IMR-90 (cell line): Measurements from ENCODE around the gene LTBP4. TPM values are rescaled to one million over a fixed set of nuclear protein-coding genes. Genes with fewer than 3 reads are reported as not detected.

Experiments used
- ATAC-seq: fragments of 200-7000 bp; cut with Tn5 transposase; 2 replicates; pipeline ENCODE4 v1.9.1; 2020; ENCODE audit warnings: low read depth, mild to moderate bottlenecking, moderate library complexity
- Bru-seq: library from RNA; stranded (reverse); fragments of 400-500 nt; gene quantifications from one replicate; lab custom pipeline; 2021; lab: Mats Ljungman, UMichigan
- BruChase-seq, 2 experiments: library from RNA; stranded (reverse); fragments of 400-500 nt; gene quantifications; one replicate each; lab custom pipeline; 2021; lab: Mats Ljungman, UMichigan
- BruUV-seq: library from RNA; stranded (reverse); fragments of 400-500 nt; replicated peaks from 2 replicates; lab custom pipeline; 2021; lab: Mats Ljungman, UMichigan
- CTCF ChIA-PET: fragments of 300-600 bp; formaldehyde crosslinking; extraction: SDS; loops from one replicate; lab custom pipeline; 2021; ENCODE audit warnings: antibody characterized with exemption; lab: Yijun Ruan, JAX
- POLR2A ChIA-PET: fragments of 300-600 bp; sonication (Branson Sonifier 250); formaldehyde crosslinking; loops from one replicate; lab custom pipeline; 2022; ENCODE audit warnings: antibody characterized with exemption; ENCODE audit not compliant: unreplicated experiment; lab: Charles Lee
- DNase-seq: peaks from one replicate; pipeline ENCODE4 v3.0.0; 2013
- H2AFZ ChIP-seq: replicated peaks from 2 replicates; pipeline ENCODE3; 2013; ENCODE audit warnings: low read length, mild to moderate bottlenecking; ENCODE audit not compliant: poor library complexity
- H2AK5ac ChIP-seq: 2 replicates; pipeline ENCODE4 v1.6.1; 2013; ENCODE audit warnings: low read depth, low read length, inconsistent platforms
- H2AK9ac ChIP-seq: replicated peaks from 2 replicates; pipeline ENCODE3; 2013; ENCODE audit warnings: mild to moderate bottlenecking, low read depth, low read length, moderate library complexity; ENCODE audit not compliant: poor library complexity
- H2BK120ac ChIP-seq: 2 replicates; pipeline ENCODE4 v1.6.1; 2013; ENCODE audit warnings: low read depth, low read length, inconsistent platforms
- H2BK15ac ChIP-seq: 3 replicates; pipeline ENCODE4 v1.6.1; 2013; ENCODE audit warnings: low read depth, low read length, inconsistent platforms
- H2BK20ac ChIP-seq: 2 replicates; pipeline ENCODE4 v1.6.1; 2013; ENCODE audit warnings: low read depth, mild to moderate bottlenecking, inconsistent platforms, low read length, moderate library complexity
- H2BK5ac ChIP-seq: 2 replicates; pipeline ENCODE4 v1.6.1; 2013; ENCODE audit warnings: mild to moderate bottlenecking, low read depth, low read length, inconsistent platforms; ENCODE audit not compliant: poor library complexity, severe bottlenecking
- H3K14ac ChIP-seq: replicated peaks from 2 replicates; pipeline ENCODE4 v1.6.1; 2013; ENCODE audit warnings: low read depth, low read length, inconsistent platforms
- H3K18ac ChIP-seq: 2 replicates; pipeline ENCODE4 v1.6.1; 2013; ENCODE audit warnings: low read depth, low read length, control low read depth
- H3K23ac ChIP-seq: 2 replicates; pipeline ENCODE4 v1.6.1; 2013; ENCODE audit warnings: low read depth, low read length, inconsistent platforms
- H3K27ac ChIP-seq: 2 replicates; pipeline ENCODE4 v1.5.1; 2013; ENCODE audit warnings: mild to moderate bottlenecking, control low read depth, low read length; ENCODE audit not compliant: insufficient read depth
- H3K27me3 ChIP-seq: 2 replicates; pipeline ENCODE4 v1.6.1; 2013; ENCODE audit warnings: low read length; ENCODE audit not compliant: control insufficient read depth, insufficient read depth
- H3K36me3 ChIP-seq: 2 replicates; pipeline ENCODE4 v1.6.1; 2013; ENCODE audit warnings: low read length, mixed read lengths; ENCODE audit not compliant: control insufficient read depth, insufficient read depth
- H3K4ac ChIP-seq: 2 replicates; pipeline ENCODE4 v1.6.1; 2013; ENCODE audit warnings: low read depth, low read length, inconsistent platforms
- H3K4me1 ChIP-seq: 2 replicates; pipeline ENCODE4 v1.6.1; 2013; ENCODE audit warnings: low read length, mixed read lengths; ENCODE audit not compliant: control insufficient read depth, insufficient read depth
- H3K4me2 ChIP-seq: 2 replicates; pipeline ENCODE4 v1.6.1; 2013; ENCODE audit warnings: low read depth, mild to moderate bottlenecking, control low read depth, low read length, moderate library complexity
- H3K4me3 ChIP-seq: 2 replicates; pipeline ENCODE4 v1.5.1; 2013; ENCODE audit warnings: low read depth, mild to moderate bottlenecking, control low read depth, low read length, moderate library complexity; ENCODE audit not compliant: insufficient read depth
- H3K56ac ChIP-seq: 2 replicates; pipeline ENCODE4 v1.6.1; 2013; ENCODE audit warnings: low read length, inconsistent platforms; ENCODE audit not compliant: insufficient read depth; ENCODE audit errors: extremely low read depth
- H3K79me1 ChIP-seq, 2 experiments: 2 replicates each; pipeline ENCODE4 v1.6.1; 2013; ENCODE audit warnings: low read length in 2 of 2, inconsistent platforms in 1 of 2, low read depth in 1 of 2
- H3K9ac ChIP-seq: 2 replicates; pipeline ENCODE4 v1.6.1; 2013; ENCODE audit warnings: low read depth, low read length, control low read depth
- H3K9me1 ChIP-seq: 2 replicates; pipeline ENCODE4 v1.6.1; 2013; ENCODE audit warnings: low read length, inconsistent platforms; ENCODE audit not compliant: insufficient read depth
- H3K9me3 ChIP-seq: 2 replicates; pipeline ENCODE4 v1.6.1; 2013; ENCODE audit warnings: low read length; ENCODE audit not compliant: control insufficient read depth, insufficient read depth
- H4K20me1 ChIP-seq: 2 replicates; pipeline ENCODE4 v1.6.1; 2013; ENCODE audit warnings: low read length, inconsistent platforms; ENCODE audit not compliant: insufficient read depth
- H4K5ac ChIP-seq: 2 replicates; pipeline ENCODE4 v1.6.1; 2013; ENCODE audit warnings: mild to moderate bottlenecking, low read depth, low read length, control low read depth
- H4K8ac ChIP-seq, 2 experiments: 2 replicates each; pipeline ENCODE4 v1.6.1; 2013; ENCODE audit warnings: low read depth in 2 of 2, low read length in 2 of 2, control low read depth in 1 of 2, inconsistent platforms in 1 of 2
- H4K91ac ChIP-seq: 2 replicates; pipeline ENCODE4 v1.6.1; 2013; ENCODE audit warnings: low read depth, low read length, inconsistent platforms; ENCODE audit not compliant: insufficient read depth
- CEBPB ChIP-seq: IDR thresholded peaks from 2 replicates; pipeline ENCODE4 v1.6.1; 2012; ENCODE audit warnings: low read depth, low read length, improper control_type of control experiment
- CTCF ChIP-seq: conservative IDR thresholded peaks from 2 replicates; pipeline ENCODE4 v1.5.1; 2012; ENCODE audit warnings: mild to moderate bottlenecking, low read depth, low read length, improper control_type of control experiment
- MAZ ChIP-seq: IDR thresholded peaks from 2 replicates; pipeline ENCODE4 v1.6.1; 2012; ENCODE audit warnings: low read depth, mild to moderate bottlenecking, low read length, improper control_type of control experiment, moderate library complexity, borderline replicate concordance
- WGBS, 2 experiments: methylation state at CpG; one replicate each; pipeline versions ENCODE4 v1.1.5 to v1.1.7; 2013; ENCODE audit warnings: missing lambda C conversion rate in 2 of 2; ENCODE audit not compliant: insufficient read length in 1 of 2; ENCODE audit errors: extremely low coverage in 2 of 2; 5-methylcytosine and 5-hydroxymethylcytosine counted together
- dilution Hi-C: fragments of 300-500 bp; cut with HindIII; formaldehyde crosslinking; loops from one replicate; pipeline ENCODE4 v1.14.3; 2018; ENCODE audit warnings: low sequenced_read_pairs; ENCODE audit not compliant: unreplicated experiment
- in situ Hi-C: fragments of 300-500 bp; cut with MboI; formaldehyde crosslinking; loops from 3 replicates; pipeline ENCODE4 v1.14.3; 2019; ENCODE audit warnings: low sequenced_read_pairs, inconsistent platforms, mixed read lengths
- intact Hi-C: fragments of 100-400 bp; cut with micrococcal nuclease; formaldehyde crosslinking; loops from 2 replicates; pipeline ENCODE4 v1.10.0; 2022
- long read RNA-seq: library from polyadenylated mRNA; unstranded; transcript quantifications from one replicate; pipeline ENCODE4 v2.0.0, GENCODE V29; 2021; ENCODE audit not compliant: unreplicated experiment
- polyA plus RNA-seq, 3 experiments: library from polyadenylated mRNA; depleted of rRNA; stranded (reverse); fragments of >200 nt; gene quantifications; 2 replicates each; pipeline ENCODE4 v1.2.3, GENCODE V29; 2012; ENCODE audit warnings: low replicate concordance in 1 of 3
- total RNA-seq: library from RNA; depleted of rRNA; stranded (reverse); fragments of >200 nt; gene quantifications from 2 replicates; pipeline ENCODE4 v1.2.3, GENCODE V29; 2012; rRNA removed

LTBP4 gene
- total RNA-seq (4.4 and 14.7 TPM in 2 replicates), polyA plus RNA-seq (2012; rRNA removed) (61.6 and 70.3 TPM in 2 replicates), Bru-seq, nascent RNA (percentile 78 among the genes with signal in this experiment), BruChase-seq, experiment 1, labeled RNA remaining after a 6-hour chase (percentile 90 among the genes with signal in this experiment), BruChase-seq, experiment 2, labeled RNA remaining after a 2-hour chase (percentile 86 among the genes with signal in this experiment)
- polyA plus RNA-seq (2012; cell fraction: cytosol; rRNA removed) = 121 and 133 TPM in 2 replicates
- 202 and 477 TPM in 2 replicates for polyA plus RNA-seq (2012; cell fraction: nucleus; rRNA removed; ENCODE audit: low replicate concordance)
- long read RNA-seq, full-length matches to known transcripts = 9 of 178 reads
- long read RNA-seq, partial matches to known transcripts = 134 of 178 reads
- long read RNA-seq, other reads (novel, unspliced or antisense) = 35 of 178 reads

- Histone ChIP-seq H2AK9ac (peak within 1 kb of the TSS; percentile 93), H3K9me1 (peaks cover 16% of the 10 kb centered on the region), H2BK20ac (no peak within 1 kb of the TSS), H3K27ac (peak within 1 kb of the TSS; percentile 96), H3K14ac (peak within 1 kb of the TSS; percentile 86), H3K27me3 (no peaks in the 10 kb centered on the region), H3K56ac (peak within 1 kb of the TSS; percentile 35; the same call in 1 of the 2 replicates), H2AFZ (peak within 1 kb of the TSS; percentile 91), H3K4me2 (peak within 1 kb of the TSS; percentile 78), H2BK15ac (0 out of 3 replicates have a peak within 1 kb of the TSS, but pooled peaks have one; percentile 86), H3K4me1 (peaks cover 22% of the 10 kb centered on the region), H3K4ac (peak within 1 kb of the TSS; percentile 88), H2AK5ac (peak within 1 kb of the TSS; percentile 93), H4K8ac (peak within 1 kb of the TSS; percentile 46 to 61; a peak in 3 of 4 replicates), H3K36me3 (peaks cover 4% of the 10 kb centered on the region; the same call in 1 of the 2 replicates), H2BK5ac (no peak within 1 kb of the TSS), H3K4me3 (peak within 1 kb of the TSS; percentile 62), H3K79me1 (peaks cover 0 to 24% of the 10 kb centered on the region in 2 experiments; a peak in 3 of 4 replicates), H3K23ac (peak within 1 kb of the TSS; percentile 75), H2BK120ac (peak within 1 kb of the TSS; percentile 66), H4K20me1 (peaks cover 9% of the 10 kb centered on the region; the same call in 1 of the 2 replicates), H4K5ac (peak within 1 kb of the TSS; percentile 43), H3K9ac (peak within 1 kb of the TSS; percentile 78), H3K9me3 (no peaks in the 10 kb centered on the region), H4K91ac (peak within 1 kb of the TSS; percentile 64), H3K18ac (peak within 1 kb of the TSS; percentile 26; the same call in 1 of the 2 replicates)
- ChIA-PET POLR2A (no interaction called here), CTCF (interaction anchor here (0.7 to 1.5 kb wide), 3 partner anchors 12 to 60 kb away, joined by 3 to 5 read pairs (median 4); no protein-coding TSS in a partner anchor)
- intact Hi-C loops (no loop called here), in situ Hi-C loops (loop anchor here (10.0 kb wide), 1 partner anchor 297 kb away; no protein-coding TSS in a partner anchor), dilution Hi-C loops (no loop called here)
- BruUV-seq = no TSS peak
- DNase-seq (no peak), ATAC-seq (peak; percentile 2)
- TF ChIP-seq CTCF (0 out of 2 replicates have a peak, but pooled peaks have one; percentile 20), MAZ (peak; percentile 35; the same call in 1 of the 2 replicates), CEBPB (no peak)
- 5% methylated on average over 36 of the region's 82 CpGs; no CpG with 5 or more reads in 1 of the 2 experiments for WGBS, 2 experiments
These were observed at the start of gene LTBP4 for GRCh38 chr19:40601134-40601974. Gene LTBP4, plus strand, starts transcription at chr19:40601369. Its CDS starts 19 bp downstream, at chr19:40601388.
